Activated CD4-positive, alpha-beta T cell treated with anti-CD3 and anti-CD28 coated beads, Interleukin-10, Interleukin-2, amounts not matched to agents 100 ng/mL and 50 ng/mL, durations not matched to agents 16 hours and 8 hours (primary cell): ENCODE measurements around the gene IGFBPL1.
"Not testable (repeated sequence)": the region's sequence is repeated elsewhere in the genome, so short reads cannot be mapped to it uniquely, and the experiment has no call there.

Experiments
- DNase-seq: peaks from one replicate; pipeline ENCODE4 v3.0.0-alpha.2; 2020

Gene IGFBPL1, protein sequence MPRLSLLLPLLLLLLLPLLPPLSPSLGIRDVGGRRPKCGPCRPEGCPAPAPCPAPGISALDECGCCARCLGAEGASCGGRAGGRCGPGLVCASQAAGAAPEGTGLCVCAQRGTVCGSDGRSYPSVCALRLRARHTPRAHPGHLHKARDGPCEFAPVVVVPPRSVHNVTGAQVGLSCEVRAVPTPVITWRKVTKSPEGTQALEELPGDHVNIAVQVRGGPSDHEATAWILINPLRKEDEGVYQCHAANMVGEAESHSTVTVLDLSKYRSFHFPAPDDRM

DNA sequence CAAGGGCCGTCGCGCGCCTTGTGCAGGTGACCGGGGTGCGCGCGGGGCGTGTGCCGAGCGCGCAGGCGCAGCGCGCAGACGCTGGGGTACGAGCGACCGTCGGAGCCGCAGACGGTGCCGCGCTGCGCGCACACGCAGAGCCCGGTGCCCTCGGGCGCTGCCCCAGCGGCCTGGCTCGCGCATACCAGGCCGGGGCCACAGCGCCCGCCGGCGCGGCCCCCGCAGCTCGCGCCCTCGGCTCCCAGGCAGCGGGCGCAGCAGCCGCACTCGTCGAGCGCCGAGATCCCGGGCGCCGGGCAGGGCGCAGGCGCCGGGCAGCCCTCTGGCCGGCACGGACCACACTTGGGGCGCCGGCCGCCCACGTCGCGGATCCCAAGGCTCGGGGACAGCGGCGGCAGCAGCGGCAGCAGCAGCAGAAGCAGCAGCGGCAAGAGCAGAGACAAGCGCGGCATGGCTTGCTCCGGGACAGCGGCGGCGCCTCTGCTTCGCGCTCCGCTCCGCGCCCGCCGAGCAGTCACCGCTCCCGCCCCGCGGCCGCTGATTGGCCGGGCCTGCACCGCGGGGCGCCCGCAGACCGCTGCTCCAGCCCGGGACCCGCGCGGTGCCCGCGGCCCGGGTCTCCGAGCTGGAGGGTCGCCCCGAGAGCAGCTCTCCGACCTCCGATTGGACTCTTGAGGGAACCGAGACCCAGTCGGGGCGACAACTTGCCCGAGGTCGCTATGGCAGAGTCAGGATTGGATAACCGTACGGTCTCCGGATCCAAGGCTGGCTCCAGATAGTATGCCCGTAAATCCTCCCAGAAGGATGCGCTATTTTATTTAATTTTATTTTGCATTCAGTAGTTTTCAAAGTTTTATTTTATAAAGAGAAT lies at the start of gene IGFBPL1:
IGFBPL1 (minus strand) TSS at position 482 of the 871 bp plus-strand sequence; CDS start at position 452, 30 bp downstream.
- DNase-seq, result peak; percentile 19

DNA sequence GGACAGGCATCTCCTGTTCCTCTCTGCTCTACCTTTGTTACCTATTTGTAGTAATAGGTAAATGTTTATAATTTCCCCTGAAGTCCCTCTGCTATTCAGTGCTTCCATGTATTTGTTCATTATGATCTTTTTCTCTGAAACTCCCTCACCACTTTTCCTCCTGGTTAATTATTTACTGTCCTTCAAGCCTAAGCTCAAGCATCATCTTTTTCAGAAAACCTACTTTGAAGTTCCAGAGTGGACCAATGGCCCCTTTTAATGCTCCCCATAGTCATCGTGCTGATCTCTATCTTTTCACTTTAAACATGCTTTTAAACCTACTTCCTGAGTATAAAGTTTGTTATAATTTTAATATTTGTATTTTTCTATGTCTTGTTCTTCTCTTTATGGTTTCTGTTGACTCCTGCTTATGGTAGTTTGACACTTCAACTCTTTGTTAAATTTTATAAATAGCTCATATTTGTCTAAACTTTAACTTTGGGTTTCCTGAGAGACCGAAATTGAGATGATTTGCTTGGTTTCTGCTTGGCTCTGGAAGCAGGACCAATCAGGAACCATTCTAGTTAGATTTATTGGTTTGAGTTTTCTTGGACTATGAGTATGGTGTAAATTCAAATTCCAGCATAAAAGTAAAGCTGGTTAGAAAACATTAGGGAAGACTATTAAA lies 48.5 kb upstream of the IGFBPL1 start:
- not testable (repeated sequence) for DNase-seq

DNA sequence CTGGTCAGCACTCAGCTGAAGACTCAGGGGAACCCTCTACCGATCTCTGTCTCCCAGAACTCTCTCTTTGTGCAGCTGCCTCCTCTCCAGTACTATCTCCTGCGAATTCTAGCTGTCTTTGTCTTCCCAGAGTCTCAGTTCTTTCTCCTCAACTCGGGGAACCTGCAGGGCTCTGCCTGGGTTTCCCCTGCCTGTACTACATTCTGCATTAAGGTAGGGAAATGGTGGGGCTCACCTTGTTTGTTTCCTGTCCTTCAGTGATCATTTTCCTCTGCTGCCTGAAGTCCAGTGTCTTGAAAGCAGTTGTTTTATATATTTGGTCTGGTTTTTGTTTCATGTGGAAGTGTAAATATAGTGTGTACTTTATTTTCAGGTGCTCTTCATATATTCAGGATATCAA lies 43.1 kb upstream of the IGFBPL1 start:
- no peak for DNase-seq

DNA sequence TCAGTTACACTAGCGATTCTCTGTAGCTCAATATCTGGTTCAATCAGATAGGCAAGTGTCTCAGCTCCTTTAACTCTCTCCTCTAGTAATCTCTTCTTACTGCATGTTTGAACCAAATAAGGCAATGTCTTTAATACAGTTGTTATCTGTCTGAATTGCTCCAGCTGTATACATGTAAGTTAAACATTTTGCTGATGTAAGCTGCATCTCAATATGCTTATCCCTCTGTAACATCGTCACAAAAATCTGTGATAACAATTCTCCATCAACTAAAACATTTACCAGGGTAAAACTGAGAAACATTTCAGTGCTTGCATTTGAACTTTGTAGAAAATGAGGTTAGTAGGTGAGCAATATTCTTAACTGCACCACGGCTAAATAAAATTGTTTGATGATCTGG lies 29.6 kb upstream of the IGFBPL1 start:
- DNase-seq, result no peak

DNA sequence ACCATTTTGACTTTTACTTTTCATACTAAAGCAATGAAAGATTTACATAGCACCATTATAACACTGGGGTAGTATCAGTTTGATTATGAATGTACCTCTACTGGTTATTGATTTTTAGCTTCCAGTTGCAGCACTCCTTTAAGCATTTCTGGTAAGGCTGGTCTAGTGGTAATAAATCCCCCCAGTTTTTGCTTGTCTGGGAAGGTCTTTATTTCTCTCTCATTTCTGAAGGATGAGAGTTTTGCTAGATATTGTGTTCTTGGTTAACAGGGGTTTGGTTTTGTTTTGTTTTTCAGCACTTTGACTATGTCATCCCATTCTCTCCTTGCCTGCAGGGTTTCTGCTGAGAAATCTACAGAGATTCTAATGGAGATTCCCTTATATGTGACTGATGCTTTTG lies 26.9 kb upstream of the IGFBPL1 start:
- DNase-seq, result no peak

DNA sequence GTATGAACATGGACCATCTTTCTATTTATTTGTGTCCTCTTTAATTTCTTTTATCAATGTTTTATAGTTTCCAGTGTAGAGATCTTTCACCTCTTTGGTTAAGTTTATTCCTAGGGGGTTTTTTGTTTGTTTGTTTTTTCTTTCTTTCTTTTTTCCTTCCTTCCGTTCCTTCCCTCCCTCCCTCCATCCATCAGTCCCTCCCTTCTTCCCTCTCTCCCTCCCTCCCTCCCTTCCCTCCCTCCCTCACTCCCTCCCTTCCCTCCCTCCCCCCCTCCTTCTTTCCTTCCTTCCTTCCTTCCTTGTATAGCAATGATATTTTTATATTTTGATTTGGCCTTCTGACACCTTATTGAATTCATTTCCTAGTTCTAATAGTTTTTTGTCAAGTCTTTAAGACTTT lies 23.4 kb upstream of the IGFBPL1 start:
- DNase-seq, result no peak

DNA sequence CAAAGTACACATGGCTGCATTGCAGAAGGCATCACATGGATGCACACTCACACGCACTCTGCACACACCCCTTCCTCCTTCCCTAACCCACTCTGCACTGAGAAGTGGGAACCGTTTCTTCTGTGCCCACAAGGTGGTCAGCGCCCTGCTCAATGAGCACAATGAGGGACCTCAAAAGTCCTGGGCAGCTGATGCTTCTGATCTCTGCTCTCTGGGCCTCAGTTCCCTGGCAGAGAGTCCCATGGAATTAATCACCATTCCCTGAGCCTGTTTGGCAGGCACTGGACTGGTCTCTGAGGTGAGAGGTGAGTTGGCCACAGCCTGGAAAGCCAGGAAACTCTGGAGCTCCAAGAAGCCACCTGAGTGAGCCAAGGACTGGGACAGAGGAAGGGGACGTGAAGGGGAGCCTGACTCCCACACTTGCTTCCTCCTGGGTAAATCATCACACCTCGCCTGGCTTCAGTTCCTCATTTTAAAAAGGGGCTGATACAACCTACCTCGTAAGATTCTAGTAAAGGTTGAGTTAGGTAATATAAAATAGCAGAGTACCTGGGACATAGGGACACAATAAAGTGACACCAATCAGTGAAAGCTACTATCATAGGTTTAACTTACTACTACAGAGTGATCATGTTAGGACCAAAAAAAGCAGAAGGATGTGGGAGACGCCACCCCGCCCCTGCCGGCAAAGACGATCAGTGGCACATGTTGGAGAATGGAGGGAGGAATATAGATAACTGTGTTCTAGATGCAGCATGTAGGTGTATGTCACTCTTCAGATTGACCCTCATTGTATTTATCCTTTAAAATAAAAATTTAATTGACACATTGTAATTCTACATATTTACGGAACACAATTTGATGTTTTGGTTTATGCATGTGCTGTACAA lies 21.1 kb upstream of the IGFBPL1 start:
- DNase-seq, result no peak

DNA sequence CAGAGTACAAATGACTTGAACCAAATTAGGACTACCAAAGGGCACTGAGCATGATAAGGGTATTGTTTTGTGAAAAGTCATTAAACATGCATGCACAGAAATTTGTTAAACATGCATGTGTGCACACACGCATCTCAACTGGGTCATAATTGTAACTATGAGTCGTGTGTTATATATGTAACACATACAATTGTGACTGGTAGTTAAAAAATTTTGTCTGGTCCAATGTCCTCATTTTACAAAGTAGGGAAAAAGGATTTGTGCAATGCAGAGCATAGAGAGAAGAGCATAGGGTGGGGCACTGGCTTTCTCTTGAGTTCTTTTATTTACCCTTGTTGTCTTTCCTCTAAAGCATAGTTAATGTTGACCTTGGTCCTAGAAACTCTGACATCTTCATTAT lies 19.3 kb upstream of the IGFBPL1 start:
- DNase-seq, result no peak

DNA sequence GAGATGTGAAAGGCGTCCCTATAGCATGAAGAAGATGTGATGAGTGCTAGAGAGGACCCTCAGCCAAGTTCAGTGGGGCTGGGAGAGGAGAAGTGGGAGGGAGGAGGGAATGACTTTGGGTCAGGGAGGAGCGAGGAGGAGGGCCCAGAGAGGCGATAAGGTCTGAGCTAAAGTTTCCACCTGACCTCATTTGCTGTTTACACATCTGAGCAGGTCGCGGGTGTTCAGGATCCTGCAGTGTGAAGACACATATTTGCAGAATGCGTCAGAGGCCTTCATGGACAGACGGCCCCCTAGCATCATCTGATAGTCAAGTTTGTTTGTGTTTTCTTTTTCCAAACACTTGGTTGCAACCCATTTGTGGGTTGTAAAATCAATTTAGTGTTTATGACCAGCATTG lies 18.9 kb upstream of the IGFBPL1 start:
- no peak for DNase-seq

DNA sequence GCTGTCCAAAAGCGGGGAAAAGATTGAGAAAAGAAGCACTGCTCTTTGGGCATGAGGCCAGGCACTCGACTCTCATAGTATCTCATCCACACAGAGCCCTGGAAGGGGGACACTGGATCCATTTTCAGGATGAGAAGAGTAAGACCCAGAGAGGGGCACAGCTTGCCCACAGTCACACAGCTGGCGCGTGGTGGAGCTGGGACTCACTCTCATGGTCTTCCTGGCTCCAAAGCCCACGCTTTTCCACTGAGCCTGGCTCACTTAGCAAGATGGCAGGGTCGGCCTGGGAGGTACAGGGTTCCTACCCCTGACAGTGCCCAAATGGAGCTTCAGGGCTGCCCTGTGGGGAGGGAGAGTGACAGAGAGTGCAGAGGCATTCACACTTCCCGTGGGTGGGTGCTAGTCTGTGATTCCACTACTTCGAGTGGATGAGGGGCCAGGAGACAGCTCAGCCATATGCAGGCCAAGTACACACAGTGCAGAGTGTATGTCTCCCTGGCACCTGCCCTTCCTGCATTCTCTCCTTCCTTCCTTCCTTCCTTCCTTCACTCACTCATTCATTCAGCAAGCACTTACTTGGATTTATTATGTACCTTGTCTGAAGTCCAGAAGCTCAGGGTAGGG lies 18.3 kb upstream of the IGFBPL1 start:
- DNase-seq, result no peak

DNA sequence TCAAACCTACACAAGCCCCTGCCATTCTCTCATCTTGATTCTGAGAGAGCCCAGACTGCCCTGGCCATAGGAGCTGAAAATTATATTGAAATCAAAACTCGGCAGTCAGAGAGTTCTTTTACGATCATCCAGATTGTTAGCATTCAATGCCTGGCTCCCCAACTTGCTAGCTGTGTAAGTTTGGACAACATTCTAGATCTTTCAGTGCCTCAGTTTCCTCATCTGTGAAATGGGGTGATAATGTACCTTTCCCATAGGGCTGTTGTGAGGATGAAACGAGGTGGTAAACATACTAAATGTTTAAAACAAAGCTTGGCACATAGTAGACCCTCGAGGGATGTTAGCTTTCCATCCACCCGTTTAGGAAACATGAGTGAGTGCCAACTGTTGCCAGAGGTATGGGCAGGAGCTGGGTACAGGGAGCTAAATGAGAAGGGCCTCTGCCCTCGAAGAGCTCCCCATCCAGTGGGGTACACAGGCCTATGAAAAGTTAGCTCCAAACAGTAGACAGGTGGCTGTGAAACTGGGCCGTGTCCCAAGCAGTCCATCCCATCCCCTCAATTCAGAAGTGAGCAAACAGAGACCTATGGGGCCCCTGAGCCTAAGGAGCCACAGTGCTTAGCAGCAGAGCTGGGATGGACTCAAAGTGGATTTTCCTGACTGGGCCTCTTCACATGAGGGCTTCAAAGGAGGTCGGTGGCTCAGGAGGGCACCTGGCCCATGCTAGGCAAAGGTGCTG lies 17.3 kb upstream of the IGFBPL1 start:
- no peak for DNase-seq

DNA sequence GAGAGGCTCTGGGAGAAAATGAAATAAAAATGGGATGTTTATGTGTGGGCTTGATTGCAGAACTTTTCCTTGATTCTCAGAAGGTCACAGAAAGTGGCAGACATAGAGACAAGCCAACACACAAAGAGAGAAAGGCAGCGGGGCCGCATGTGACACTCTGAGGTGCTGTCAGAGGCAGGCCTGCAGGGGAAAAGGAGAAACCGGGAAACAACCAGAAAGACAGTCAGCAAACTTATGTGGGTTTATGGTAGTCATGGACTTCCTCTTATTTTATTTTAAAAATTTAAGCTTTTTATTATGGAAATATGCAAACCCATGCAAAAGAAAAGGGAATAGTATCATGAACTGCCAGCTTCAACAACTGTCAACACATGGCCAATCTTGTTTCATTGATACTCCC lies 16.3 kb upstream of the IGFBPL1 start:
- no peak for DNase-seq

DNA sequence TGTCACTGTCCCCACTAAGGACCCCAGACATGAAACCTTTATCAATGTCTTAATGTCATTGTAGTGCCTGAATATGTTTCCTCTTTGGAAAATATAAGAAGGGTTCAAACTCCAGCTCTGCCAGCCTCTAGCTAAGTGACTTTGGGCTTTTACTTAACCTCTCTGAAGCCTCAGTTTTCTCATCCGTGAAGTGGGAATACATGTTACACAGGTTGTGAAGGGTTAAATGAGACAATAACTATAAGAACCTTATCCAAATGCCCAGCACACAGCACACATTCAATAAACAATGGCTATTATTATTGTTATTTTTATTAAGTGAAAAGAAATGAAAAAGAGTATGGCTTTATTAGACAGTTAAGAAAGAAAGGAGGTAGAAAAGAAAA lies 15.7 kb upstream of the IGFBPL1 start:
- no peak for DNase-seq

DNA sequence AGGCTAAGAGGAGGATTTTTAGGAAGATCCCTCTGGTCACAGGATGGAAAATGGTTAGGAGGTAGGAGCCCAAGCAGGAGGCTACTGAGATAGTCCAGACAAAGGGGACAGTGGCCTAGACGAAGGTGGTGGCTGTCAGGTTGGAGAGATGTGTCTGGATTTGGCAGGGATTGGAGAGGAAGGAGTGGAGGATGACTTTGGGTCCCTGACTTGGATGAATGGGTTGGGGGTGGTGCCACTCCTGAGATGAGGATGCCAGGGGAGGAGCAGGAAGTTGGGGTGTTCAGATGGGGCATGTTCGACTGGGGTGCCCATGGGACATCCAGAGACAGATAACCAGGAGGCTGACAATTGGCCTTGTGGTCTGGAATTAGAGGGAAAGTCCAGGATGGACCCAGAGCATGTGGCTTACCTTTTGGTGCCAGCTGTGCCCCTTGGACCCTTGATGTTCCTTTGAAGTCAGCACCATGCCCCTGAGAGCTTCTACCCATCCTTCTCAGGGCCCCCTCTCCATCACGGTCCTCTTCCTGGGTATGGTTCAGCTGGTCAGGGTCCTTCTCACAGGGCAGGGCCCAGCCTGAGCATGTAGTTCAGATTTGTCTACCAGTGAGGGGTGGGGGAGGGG lies 15.1 kb upstream of the IGFBPL1 start:
- DNase-seq, result no peak

DNA sequence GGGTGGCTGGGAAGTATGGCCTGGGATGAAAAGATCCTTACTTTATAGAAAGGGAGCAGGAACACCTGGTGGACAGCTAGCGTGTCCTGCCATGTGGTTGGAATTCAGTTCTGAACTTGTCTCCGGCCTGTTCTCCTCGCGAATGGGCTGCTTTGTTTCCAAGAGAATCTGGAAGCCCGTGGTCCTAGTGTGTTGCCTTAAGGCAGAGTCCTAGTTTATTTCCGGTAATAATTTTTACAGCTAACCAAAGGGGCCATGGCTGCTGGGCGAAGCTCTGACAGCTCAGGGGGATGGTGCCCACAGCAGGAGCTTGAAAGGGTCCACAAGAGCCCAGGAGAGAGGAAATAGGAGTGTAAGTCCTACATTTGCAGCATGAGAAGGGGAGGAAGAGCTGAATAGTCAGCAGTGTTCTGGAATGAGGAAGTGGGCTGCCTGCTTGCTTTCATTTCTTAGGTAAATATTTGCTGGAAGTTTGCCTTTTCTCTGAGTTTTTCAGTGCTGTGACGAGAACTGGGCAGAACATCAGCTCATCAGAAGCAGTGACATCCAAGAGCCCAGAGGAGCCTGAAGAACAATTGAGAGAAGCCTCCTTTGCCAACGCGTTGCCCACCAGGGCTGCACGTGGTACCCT lies 13.1 kb upstream of the IGFBPL1 start:
- no peak for DNase-seq

DNA sequence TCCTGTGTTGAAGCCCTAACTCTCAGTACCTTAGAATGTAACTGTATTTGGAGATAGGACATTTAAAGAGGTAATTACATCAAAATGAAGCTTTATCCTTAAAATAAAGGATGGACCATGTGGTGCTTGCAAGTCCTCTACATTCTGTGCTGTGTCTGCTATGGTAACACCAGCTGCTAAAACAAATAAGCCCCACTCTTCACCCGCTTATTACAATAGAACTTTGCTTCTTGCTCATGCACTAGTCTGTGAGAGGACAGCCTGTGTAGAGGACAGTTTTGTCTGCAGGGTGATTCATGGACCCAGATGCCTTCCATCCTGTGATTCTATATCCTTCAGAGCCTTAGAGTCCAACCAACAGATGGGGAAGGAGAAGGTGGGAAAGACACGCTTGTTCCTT lies 12.5 kb upstream of the IGFBPL1 start:
- no peak for DNase-seq

DNA sequence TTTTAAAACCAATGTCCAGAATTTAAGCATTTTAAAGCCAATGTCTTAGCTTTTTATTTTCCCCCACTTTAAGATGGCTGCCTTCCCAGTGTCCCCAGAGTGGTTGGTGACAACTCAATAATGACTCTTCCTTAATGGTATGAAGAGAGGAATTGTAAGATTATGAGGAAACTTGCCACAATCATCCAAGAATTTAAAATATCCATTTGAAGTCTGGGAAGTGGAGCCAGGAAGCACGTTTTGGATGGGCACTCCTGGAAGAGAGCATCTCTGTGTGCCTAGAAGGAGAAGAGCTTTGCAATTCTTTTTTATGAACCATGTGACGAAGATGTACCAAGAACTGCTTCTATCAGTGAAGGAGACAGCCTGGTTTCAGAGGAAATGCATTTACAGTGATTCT lies 11.3 kb upstream of the IGFBPL1 start:
- no peak for DNase-seq

DNA sequence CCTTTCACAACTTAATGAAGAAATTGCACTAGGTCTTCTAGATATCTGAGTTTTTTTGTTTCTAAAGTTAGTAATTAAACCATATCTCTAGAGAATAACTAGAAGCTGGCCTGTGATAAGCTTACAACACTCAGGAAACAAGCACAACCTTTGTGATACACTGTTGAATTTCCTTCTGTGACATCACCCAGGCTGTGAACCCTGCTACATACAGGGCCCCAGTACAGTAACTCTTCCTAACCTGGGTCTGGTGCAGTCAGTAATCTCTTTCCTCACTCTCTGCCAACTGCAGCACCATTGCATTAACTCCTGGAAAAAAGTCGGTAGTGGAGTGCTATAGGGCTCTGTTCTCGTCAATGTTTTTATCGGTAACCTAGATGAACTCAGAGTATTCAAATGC lies 10.6 kb upstream of the IGFBPL1 start:
- no peak for DNase-seq

DNA sequence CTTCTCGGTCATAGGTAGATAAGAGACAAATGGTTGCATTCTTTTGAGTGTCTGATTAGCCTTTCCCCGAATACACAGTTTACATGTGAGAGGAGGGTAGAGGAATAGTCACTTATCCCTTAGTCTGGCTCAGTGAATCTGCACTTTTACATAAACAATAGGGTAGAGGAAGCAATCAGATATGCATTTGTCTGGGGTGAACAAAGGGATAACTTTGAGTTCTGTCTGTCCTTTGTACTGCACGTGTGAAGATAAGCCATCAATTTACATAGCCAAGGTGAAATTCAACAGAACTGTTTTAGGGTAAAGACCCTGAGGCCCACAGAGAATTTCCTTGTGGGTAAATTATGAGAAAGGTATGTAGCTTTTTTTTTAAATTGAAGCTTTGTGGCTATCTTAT lies 10.1 kb upstream of the IGFBPL1 start:
- no peak for DNase-seq

DNA sequence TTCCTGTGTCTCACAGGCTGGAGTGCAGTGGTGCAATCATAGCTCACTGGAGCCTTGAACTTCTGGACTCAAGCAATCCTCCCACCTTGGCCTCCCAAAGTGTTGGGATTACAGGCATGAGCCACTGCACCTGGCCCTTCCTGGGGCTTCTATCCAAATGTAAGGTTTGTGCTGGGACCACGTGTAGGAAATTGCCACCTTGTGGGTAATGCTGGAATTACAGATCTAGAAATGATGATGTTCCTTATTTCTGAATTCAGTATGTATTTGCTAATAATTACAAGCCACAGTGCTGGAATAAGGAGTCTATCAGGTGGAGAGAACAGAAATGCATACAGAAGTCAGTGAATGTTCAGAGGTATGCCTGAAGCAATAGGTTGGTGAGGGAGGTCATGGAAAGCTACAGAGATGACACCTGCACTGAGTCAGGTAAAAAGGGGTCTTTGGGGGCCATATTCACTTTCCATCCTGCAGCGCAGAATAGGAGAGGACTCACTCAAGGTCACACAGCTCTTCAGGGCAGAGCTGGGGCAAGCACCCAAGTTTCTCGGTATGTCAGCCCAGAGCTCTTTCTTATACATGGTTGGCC lies 8.8 kb upstream of the IGFBPL1 start:
- peak; percentile 28 for DNase-seq
